SK-N-MC (cell line): ENCODE data around the gene RALGAPA2.

Experiments used
- EZH2 ChIP-seq: fragments of 200-600 bp; sonication (generic); IDR thresholded peaks from one replicate; pipeline ENCODE4 v1.6.1; 2017; ENCODE audit warnings: antibody characterized with exemption
- FOXP2 ChIP-seq: optimal IDR thresholded peaks from 2 replicates; pipeline ENCODE3; 2011; ENCODE audit warnings: mild to moderate bottlenecking, moderate library complexity; ENCODE audit not compliant: insufficient read depth; ENCODE audit errors: extremely low read length, control extremely low read depth
- POLR2AphosphoS5 ChIP-seq: IDR thresholded peaks from 2 replicates; pipeline ENCODE4 v1.6.1; 2012; ENCODE audit warnings: mild to moderate bottlenecking, low read depth, low read length, borderline replicate concordance

DNA sequence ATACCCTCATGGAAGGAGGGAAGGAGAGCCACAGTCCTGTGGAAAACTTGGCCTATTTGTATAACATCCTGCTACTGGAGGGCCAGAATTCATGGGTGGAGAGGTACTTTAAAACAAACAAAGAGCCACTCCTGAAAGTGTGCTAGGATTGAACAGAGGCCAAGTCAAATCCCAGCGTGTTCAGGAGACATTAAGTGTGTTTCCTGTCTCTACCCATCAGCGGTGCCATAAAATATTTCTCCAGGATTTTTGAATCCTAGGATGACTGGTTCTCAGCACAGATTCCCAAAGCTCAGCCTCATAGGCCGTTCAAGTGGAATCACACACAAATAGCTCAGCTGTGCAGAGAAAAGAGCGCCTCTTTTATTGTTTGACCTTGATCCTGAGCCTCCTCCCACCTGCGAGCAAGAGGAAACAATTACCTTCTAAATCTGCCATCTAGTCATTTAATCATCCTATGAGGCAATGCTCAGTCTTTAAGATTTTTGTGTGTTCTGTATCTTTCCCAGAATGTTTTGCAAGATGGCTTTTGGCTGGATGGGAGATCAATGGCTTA is 31.8 kb upstream of the RALGAPA2 start:
- TF ChIP-seq POLR2AphosphoS5 (no peak; the same call in 1 of the 2 replicates), EZH2 (no peak), FOXP2 (no peak)
